Iris pigment epithelial cell (primary cell): ENCODE measurements around the gene TMC6.
"Not testable (repeated sequence)": the region's sequence is repeated elsewhere in the genome, so short reads cannot be mapped to it uniquely, and the experiment has no call there.

Experiments
- DNase-seq: peaks from one replicate; pipeline ENCODE4 v3.0.0-alpha.2; 2011; ENCODE audit warnings: low read depth

The TMC6 gene

GRCh38 chr17:78128551-78129350 is at the start of gene TMC6:
TMC6 (minus strand) TSS chr17:78128755; CDS start chr17:78126832, 1,923 bp downstream.
- DNase-seq, result no peak

DNA sequence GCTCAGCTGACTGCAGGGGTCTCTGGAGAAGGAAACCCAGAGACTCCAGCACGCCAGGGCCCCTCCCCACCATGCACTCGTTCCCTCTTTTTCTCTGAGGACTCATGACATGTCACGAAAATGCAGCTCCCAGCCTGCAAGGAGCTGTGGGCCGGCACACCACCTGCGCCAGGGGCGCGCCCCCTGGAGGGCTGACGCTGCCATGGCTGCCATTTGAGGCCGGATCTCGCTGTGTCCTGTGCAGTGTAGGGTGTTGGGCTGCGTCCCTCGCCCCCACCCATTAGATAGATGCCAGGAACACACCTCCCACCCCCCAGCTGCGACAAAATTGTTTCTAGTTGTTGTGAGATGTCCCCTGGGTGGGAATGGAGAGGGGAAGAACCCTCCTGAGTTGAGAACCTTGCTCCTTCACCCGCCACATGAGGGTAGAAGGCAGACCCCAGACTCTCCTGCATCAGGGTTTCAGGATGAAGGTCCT is 48.0 kb upstream of the TMC6 start:
- peak; percentile 43 for DNase-seq

DNA sequence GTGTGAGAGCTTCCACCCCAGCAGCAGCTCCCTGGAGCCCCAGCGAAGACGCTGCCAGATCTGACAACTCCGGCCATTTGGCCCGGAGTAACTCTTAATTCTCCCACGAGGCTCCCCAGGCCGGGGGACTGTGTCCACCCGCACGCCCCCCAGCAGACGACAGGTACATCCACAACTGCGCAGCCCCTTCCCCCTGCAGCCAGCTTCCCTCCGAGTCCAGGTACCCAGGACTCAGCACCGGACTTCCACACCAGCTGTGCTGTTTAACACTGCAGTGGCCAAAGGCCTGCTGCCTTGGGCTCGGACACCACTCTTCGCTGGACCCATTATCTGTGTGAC is 47.1 kb upstream of the TMC6 start:
- no peak for DNase-seq

DNA sequence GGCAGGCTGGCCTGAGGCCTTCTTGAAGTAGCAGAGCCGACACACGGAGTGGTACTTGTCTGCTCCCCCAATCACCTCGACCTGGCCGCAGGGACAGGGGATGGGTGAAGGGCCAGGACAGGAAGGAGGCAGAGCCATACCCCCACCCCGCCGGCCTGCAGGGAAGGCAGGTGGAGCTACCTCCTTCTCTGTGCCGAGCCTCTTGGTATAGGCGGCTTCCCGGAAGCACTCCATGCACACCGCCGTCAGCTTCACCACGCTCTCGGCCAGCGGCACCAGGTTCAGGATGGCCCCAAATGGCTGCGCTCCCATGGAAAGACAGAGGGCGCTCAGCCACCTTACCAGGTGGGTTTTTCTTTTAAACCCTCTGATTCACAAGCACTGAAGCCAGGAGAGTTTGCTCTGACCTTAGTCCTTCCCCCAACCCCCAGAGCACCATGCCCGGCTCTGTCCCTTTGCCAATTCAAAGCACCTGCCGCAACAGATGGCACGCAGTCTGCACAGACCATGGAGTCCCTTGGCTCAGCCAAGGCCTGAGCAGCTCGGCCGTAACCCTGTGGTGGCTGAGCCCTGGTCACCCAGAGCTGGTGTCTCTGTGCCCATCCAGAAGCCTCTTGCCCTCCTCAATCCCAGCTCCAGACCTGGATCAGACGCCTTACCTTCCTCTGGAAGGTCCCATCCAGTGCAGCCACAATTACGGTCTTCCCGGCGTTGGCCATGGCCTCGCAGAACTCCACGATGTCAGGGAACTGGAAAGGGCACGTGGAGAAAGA is 46.5 kb upstream of the TMC6 start:
- no peak for DNase-seq

DNA sequence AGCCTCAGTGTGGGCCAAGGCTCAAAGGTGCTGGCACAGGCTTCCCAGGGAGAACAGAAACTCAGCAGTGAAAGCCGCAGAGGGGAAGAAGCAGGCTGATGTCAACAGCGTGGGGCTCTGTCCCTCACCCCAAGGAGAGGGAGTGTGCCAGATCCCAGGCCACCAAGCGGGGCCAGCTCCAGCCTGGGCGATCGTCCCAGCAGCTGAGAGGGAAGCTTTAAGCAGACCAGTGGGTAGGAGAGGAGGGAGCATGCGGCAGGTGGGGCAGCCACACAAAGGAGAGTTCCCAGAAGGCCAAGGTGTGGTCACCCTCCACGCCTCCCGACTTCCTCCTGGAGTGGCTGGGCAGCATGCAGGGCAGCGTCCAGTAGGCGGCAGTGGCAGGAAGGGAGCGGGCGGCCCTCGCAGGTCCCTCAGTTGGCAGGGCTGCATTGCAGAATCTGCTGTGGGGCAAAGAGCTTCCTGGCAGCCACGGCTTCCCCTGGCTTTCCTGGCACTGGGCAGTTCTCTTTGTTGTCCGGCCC is 45.9 kb upstream of the TMC6 start:
- DNase-seq, result no peak

GRCh38 chr17:78173097-78173715 is 44.7 kb upstream of the TMC6 start:
- no peak for DNase-seq

DNA sequence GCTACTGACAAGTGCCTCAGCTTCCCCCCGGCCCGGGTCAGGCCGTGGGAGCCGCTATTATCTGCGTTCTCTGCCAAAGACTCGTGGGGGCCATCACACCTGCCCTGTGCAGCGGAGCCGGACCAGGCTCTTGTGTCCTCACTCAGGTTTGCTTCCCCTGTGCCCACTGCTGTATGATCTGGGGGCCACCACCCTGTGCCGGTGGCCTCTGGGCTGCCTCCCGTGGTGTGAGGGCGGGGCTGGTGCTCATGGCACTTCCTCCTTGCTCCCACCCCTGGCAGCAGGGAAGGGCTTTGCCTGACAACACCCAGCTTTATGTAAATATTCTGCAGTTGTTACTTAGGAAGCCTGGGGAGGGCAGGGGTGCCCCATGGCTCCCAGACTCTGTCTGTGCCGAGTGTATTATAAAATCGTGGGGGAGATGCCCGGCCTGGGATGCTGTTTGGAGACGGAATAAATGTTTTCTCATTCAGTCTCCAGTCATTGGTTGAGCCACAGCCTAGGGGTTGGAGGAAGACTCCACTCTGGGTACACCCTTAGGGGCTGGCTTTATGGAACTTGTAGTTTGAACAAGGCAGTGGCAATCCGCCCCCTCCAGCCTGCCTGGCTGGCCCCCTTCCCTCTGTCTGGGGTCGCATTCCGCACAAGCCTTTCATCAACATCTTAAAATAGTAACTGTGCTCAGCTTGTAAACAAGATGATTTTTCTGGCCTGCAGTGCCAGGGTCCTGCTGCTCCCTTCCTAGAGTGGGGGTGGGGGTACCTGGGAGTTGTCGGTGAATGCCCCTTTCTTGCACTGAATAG is 43.9 kb upstream of the TMC6 start:
- DNase-seq, result no peak

- not testable (repeated sequence) for DNase-seq
Observed at GRCh38 chr17:78171591-78172248, 43.2 kb upstream of the TMC6 start.

DNA sequence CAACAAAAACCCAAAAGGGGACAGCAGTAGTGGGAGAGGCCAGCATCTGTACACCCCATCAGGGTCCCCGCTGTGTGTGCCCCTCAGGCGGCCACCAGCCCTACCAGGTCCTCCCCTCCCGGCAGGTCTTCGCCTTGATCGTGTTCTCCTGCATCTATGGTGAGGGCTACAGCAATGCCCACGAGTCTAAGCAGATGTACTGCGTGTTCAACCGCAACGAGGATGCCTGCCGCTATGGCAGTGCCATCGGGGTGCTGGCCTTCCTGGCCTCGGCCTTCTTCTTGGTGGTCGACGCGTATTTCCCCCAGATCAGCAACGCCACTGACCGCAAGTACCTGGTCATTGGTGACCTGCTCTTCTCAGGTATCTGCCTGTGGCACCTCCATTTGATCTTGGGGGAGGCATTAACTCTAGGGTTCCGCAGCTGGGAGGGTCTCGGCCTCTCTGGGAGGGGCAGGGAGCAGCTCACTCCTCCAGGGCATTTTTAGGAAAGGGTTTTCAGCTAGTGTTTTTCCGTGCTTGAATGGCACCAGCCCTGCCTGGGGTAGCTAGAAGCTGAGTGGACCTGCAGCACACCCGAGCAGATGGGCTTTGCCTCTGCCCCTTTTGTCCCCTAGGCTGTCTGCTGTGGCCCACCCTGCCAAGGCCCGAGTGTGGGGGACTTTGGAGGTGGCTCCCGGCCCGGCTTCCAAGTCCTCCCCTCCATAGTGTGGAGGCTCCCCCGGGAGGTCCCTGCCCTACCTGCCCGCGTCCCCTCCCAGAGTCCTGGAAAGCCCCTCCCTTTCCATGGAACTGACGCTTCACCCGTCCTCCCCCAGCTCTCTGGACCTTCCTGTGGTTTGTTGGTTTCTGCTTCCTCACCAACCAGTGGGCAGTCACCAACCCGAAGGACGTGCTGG is 42.4 kb upstream of the TMC6 start:
- no peak for DNase-seq

DNA sequence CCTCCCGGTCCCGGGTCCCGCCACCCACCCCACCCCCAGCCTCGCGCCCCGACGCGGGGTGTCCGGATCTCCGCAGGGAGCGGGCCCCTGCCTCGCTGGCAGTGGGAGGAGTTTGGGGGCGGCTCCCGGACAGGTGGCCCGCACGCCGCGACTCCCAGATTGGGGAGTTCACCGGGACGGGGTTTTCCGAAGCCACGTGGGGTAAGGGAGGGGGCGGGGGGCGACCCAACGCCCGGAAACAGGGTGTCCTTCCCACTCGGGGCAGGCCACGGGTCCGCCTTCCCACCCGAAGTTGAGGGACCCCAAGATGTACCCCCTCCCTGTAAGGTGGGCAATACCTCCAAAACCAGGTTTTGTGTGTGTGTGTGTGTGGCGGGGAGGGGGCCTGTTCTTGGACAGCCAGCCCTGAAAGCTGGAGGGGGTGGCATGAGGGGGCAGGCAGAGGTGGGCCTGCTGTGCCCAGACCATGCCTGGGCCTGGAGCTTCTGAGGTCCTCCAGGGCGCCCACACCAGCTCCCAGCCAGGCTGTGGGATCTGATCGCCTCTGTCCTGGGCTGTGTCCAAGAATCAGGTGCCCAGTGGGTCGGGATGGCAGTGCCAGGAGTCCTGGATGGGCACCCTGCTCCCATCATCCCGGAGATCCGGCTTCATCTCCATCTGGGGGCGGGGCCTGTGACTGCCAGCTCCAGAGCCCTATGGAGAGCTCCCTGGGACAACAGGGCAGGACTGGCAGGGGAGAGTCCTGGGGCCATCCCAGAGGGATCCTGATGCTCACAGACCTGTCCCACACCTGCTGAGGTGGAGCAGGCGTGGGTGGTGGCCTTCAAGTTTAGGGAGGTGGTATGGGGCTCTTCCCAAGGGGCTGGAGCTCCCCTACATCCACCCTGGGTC is 40.6 kb upstream of the TMC6 start:
- DNase-seq, result peak; percentile 32

DNA sequence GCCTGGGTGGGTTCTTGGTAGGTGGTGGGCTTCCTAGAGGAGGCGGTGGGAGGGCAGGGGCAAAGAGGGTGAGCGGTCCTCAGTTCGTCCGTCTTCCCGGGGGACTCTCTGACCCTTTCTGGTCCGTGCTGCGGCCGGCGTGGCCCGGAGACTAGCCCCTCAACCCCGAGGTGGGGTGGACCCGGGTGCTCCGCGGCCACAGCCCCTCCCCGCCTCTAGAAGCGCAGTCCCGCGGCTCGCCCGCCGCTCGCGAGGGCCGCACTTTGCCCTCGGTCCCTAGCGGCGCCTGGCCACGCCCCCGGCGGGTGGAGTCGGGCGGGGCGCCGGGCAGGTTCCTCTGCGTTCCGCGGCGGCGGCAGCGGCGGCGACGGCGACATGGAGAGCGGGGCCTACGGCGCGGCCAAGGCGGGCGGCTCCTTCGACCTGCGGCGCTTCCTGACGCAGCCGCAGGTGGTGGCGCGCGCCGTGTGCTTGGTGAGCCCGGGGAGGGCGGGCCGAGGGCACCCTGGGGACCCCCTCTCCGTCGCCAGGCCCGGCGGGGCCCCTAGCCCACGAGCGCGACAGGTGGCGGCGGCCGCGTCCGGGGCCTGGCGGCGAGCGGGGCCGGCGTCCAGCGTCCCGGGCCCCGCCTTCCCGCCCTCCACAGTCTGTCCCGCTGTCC is 39.8 kb upstream of the TMC6 start, which contains the start of gene SYNGR2:
TSS of gene SYNGR2 (plus strand) at position 340 of the 661 bp plus-strand sequence. CDS start at position 376, 36 bp downstream.
- DNase-seq, result peak; percentile 35

- no peak for DNase-seq
Observed at GRCh38 chr17:78166416-78166815, 37.9 kb upstream of the TMC6 start.

DNA sequence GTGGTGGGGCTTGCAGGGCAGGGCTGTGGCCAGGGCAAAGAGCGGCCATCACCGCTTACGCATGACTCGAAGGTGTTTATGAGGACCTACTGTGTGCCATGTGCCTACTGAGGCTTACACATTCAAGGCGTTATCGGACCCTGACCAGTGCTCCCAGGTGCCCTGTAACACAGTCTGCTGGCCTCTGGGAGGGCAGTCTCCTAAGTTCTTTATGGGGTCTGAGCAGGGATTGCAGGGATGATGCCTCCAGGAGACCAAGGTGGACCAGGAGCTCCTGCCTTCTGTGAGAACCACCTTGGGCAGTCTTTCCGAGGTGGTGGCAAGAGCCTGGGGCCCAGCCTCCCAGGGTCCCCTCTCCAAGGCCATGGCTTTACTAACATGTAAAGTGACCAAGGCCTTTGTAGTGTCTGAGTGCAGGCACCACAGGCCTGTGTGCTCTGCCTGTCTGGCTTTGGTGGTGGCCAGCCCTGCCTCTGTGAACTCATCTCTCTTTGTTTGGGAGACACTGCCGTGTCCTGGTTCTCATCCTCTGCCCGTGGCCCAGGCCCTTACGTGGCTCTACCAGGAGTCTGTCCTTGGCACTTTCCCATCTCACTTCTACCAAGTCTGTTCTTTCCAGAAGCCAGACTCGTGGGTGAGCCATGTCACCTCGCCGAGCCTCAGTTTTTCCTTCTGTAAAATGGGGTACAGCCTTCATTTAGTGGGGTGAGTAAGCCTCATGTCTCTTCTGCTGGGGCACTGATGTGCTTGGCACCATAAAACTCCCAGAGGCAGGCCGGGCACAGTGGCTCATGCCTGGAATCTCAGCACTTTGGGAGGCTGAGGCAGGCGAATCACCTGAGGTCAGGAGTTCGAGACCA is 36.4 kb upstream of the TMC6 start:
- no peak for DNase-seq

DNA sequence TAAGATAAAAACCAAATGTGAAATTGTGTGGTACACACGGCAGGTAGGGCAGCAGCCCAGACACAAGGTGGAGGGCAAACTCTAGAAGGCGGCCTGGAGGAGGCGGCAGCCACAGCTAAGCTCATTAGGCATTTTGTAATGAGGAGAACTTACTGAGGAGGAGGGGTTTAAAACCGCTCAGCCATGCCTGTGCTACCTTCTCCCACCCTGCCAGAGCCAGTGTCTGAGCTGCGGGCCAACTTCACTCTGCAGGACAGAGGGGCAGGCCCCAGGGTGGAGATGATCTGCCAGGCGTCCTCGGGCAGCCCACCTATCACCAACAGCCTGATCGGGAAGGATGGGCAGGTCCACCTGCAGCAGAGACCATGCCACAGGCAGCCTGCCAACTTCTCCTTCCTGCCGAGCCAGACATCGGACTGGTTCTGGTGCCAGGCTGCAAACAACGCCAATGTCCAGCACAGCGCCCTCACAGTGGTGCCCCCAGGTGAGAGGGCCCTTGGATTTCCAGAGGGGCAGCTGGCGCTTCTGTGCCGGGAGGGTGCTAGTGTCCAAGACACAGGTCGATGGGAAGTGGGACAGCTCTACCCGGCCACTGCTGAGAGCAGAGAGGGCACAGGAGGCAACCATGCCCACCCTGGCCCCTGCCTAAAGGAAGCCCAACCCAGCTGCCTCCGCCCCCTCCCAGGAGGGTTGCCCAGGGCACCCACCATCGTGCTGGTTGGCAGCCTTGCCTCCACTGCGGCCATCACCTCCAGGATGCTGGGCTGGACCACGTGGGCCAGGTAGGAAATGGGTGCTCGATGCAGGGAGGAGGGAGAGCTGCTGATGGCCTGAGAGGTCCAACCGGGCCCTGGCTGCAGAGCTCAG is 35.6 kb upstream of the TMC6 start:
- DNase-seq, result no peak

GRCh38 chr17:78159575-78160158 is 31.1 kb upstream of the TMC6 start:
- DNase-seq, result peak; percentile 31
